ENCODE results near the gene LRRD1. TPM values are rescaled to one million over a fixed set of nuclear protein-coding genes. Genes with fewer than 3 reads are reported as not detected.

Gene LRRD1
- total RNA-seq, 1 experiment from 2014 or later: not detected

DNA sequence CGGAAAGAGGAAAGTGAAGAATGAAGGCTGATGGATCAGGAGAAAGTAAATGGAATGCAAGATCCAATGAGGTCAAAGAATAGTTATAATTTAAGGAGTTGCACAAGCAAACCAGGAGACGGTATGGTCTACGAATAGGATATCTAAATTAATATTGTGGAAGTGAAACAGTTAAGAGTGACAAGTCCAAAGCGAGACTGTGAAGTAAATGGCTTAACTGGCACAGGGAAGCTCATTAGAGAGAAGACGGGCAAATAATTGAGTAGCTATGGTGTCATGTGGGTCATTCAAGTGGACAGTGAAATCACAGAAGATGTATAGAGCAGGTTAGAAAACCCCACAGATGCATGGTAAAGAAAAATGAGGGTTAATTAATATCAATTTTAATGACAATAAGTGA is 47.8 kb downstream of the LRRD1 start:
- DNase-seq (ENCODE audit: low spot score) (no peak), ATAC-seq (no peak)
- Mint-ChIP-seq H3K4me3 (no peak overlapping the region), H3K27ac (peak overlapping the region; percentile 13; the same call in 1 of the 2 replicates), H3K36me3 (peaks cover 48% of the 10 kb centered on the region), H3K27me3 (ENCODE audit: low read depth) (no peaks in the 10 kb centered on the region), H3K4me1 (peaks cover 20% of the 10 kb centered on the region), H3K9me3 (no peaks in the 10 kb centered on the region)
- ChIA-PET CTCF (interaction anchor here (1.7 kb wide), 1 partner anchor 316 kb away, joined by 5 read pairs; the partner anchor contains the start of gene GATAD1), POLR2A (no interaction called here)
- TF ChIP-seq ZNF416 (CRISPR knock-in tag; IDR thresholded peaks at IDR 0.05) (no peak), NFE2L1 (CRISPR knock-in tag; IDR thresholded peaks at IDR 0.05) (no peak), ETV6 (CRISPR knock-in tag; IDR thresholded peaks at IDR 0.05) (no peak), NFATC4 (CRISPR knock-in tag; IDR thresholded peaks at IDR 0.05) (no peak), ZNF263 (CRISPR knock-in tag; IDR thresholded peaks at IDR 0.05; ENCODE audit: low read depth) (no peak), CBFB (CRISPR knock-in tag; IDR thresholded peaks at IDR 0.05; ENCODE audit: low read depth) (no peak), NR1H2 (CRISPR knock-in tag; IDR thresholded peaks at IDR 0.05) (no peak), SOX15 (CRISPR knock-in tag; IDR thresholded peaks at IDR 0.05) (no peak), PRRX2 (CRISPR knock-in tag; IDR thresholded peaks at IDR 0.05) (no peak)
- TF ChIP-seq, protein P1, sequence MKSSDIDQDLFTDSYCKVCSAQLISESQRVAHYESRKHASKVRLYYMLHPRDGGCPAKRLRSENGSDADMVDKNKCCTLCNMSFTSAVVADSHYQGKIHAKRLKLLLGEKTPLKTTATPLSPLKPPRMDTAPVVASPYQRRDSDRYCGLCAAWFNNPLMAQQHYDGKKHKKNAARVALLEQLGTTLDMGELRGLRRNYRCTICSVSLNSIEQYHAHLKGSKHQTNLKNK (CRISPR knock-in tag; IDR thresholded peaks at IDR 0.05): no peak
- TF ChIP-seq, protein P2, sequence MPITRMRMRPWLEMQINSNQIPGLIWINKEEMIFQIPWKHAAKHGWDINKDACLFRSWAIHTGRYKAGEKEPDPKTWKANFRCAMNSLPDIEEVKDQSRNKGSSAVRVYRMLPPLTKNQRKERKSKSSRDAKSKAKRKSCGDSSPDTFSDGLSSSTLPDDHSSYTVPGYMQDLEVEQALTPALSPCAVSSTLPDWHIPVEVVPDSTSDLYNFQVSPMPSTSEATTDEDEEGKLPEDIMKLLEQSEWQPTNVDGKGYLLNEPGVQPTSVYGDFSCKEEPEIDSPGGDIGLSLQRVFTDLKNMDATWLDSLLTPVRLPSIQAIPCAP (CRISPR knock-in tag; IDR thresholded peaks at IDR 0.05): no peak
- TF ChIP-seq, protein P3, sequence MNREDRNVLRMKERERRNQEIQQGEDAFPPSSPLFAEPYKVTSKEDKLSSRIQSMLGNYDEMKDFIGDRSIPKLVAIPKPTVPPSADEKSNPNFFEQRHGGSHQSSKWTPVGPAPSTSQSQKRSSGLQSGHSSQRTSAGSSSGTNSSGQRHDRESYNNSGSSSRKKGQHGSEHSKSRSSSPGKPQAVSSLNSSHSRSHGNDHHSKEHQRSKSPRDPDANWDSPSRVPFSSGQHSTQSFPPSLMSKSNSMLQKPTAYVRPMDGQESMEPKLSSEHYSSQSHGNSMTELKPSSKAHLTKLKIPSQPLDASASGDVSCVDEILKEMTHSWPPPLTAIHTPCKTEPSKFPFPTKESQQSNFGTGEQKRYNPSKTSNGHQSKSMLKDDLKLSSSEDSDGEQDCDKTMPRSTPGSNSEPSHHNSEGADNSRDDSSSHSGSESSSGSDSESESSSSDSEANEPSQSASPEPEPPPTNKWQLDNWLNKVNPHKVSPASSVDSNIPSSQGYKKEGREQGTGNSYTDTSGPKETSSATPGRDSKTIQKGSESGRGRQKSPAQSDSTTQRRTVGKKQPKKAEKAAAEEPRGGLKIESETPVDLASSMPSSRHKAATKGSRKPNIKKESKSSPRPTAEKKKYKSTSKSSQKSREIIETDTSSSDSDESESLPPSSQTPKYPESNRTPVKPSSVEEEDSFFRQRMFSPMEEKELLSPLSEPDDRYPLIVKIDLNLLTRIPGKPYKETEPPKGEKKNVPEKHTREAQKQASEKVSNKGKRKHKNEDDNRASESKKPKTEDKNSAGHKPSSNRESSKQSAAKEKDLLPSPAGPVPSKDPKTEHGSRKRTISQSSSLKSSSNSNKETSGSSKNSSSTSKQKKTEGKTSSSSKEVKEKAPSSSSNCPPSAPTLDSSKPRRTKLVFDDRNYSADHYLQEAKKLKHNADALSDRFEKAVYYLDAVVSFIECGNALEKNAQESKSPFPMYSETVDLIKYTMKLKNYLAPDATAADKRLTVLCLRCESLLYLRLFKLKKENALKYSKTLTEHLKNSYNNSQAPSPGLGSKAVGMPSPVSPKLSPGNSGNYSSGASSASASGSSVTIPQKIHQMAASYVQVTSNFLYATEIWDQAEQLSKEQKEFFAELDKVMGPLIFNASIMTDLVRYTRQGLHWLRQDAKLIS (CRISPR knock-in tag; IDR thresholded peaks at IDR 0.05; ENCODE audit: borderline replicate concordance): no peak
- TF ChIP-seq, protein P4, sequence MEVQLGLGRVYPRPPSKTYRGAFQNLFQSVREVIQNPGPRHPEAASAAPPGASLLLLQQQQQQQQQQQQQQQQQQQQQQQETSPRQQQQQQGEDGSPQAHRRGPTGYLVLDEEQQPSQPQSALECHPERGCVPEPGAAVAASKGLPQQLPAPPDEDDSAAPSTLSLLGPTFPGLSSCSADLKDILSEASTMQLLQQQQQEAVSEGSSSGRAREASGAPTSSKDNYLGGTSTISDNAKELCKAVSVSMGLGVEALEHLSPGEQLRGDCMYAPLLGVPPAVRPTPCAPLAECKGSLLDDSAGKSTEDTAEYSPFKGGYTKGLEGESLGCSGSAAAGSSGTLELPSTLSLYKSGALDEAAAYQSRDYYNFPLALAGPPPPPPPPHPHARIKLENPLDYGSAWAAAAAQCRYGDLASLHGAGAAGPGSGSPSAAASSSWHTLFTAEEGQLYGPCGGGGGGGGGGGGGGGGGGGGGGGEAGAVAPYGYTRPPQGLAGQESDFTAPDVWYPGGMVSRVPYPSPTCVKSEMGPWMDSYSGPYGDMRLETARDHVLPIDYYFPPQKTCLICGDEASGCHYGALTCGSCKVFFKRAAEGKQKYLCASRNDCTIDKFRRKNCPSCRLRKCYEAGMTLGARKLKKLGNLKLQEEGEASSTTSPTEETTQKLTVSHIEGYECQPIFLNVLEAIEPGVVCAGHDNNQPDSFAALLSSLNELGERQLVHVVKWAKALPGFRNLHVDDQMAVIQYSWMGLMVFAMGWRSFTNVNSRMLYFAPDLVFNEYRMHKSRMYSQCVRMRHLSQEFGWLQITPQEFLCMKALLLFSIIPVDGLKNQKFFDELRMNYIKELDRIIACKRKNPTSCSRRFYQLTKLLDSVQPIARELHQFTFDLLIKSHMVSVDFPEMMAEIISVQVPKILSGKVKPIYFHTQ (CRISPR knock-in tag; IDR thresholded peaks at IDR 0.05): no peak
- TF ChIP-seq, protein P5, sequence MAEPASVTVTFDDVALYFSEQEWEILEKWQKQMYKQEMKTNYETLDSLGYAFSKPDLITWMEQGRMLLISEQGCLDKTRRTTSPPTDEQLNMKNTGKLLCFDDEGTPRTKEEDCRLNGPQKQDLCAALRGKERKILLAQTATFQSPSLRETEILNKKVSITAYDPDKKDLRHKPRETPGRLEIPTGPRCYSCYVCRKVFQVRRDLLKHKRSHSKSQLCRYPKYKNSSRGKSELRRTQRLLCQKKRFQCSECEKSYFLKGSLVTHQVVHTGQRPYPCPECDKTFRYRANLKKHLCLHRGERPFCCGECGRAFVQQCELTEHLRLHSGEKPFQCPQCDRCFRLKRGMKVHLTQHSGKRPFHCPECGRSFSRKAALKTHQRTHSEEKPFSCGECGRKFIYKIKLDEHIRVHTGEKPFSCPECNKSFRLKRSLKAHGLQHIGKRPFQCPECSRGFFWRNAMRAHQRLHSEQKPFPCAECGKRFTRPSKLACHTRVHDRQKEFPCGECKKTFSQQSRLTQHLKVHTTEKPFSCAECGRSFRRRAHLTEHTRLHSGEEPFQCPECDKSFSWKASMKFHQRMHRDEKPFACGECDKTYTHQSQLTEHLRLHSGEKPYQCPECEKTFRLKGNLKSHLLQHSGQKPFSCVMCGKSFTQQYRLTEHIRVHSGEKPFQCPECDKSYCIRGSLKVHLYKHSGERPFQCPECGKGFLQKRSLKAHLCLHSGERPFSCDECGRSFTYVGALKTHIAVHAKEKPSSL (CRISPR knock-in tag; conservative IDR thresholded peaks at IDR 0.05): no peak

DNA sequence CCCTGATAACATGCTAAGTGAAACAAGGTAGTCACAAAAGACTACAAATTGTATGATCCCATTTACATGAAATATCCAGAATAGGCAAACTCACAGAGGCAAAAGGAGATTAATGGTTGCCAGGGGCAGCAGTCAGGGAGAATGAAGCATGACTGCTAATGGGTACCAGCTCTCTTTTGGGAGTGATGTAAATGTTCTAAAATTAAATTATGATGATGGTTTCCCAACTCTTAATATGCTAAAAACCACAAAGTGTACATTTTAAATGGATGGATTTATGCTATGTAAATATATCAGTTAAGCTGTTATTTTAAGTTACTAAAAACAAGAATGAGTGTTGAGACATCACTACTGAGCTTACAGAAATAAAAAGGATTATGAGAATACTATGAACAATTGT is 57.3 kb downstream of the LRRD1 start:
- DNase-seq (ENCODE audit: low spot score): no peak
- CTCF ChIA-PET: no interaction called here
- no peaks in the 10 kb centered on the region for H3K4me1 Mint-ChIP-seq
- TF ChIP-seq GTF2I (CRISPR knock-in tag; conservative IDR thresholded peaks at IDR 0.05) (no peak), MYBL2 (CRISPR knock-in tag; IDR thresholded peaks at IDR 0.05) (no peak), PRRX2 (CRISPR knock-in tag; IDR thresholded peaks at IDR 0.05) (no peak), JAZF1 (CRISPR knock-in tag; IDR thresholded peaks at IDR 0.05) (no peak), EMX1 (CRISPR knock-in tag; IDR thresholded peaks at IDR 0.05) (no peak), TEAD4 (CRISPR knock-in tag; IDR thresholded peaks at IDR 0.05) (no peak)
- TF ChIP-seq, protein P3 (CRISPR knock-in tag; IDR thresholded peaks at IDR 0.05; ENCODE audit: borderline replicate concordance): no peak
- TF ChIP-seq, protein P5 (CRISPR knock-in tag; conservative IDR thresholded peaks at IDR 0.05): no peak

More for the DNA sequence above, 57.3 kb downstream of the LRRD1 start:
- no peak for ATAC-seq
- Mint-ChIP-seq H3K9me3 (no peaks in the 10 kb centered on the region), H3K4me3 (no peak overlapping the region), H3K27ac (no peak overlapping the region), H3K36me3 (peaks cover 80% of the 10 kb centered on the region), H3K27me3 (ENCODE audit: low read depth) (no peaks in the 10 kb centered on the region)
- POLR2A ChIA-PET: no interaction called here
